Endodermal cell (in vitro differentiated cells): ENCODE measurements around the gene U2AF1L4. TPM values are rescaled to one million over a fixed set of nuclear protein-coding genes. Genes with fewer than 3 reads are reported as not detected.
A peak's percentile ranks its signal among the peaks of the same experiment; 100 is the strongest.

ENCODE experiments used
- DNase-seq: peaks from one replicate; pipeline ENCODE4 v3.0.0-alpha.2; 2017
- H3K27ac ChIP-seq: 2 replicates; pipeline ENCODE4 v1.5.1; 2013; ENCODE audit warnings: mild to moderate bottlenecking, low read depth, low read length, moderate library complexity
- H3K27me3 ChIP-seq: 2 replicates; pipeline ENCODE4 v1.6.1; 2013; ENCODE audit warnings: mild to moderate bottlenecking, low read length, moderate library complexity; ENCODE audit not compliant: insufficient read depth, control insufficient read depth, poor library complexity, severe bottlenecking
- H3K36me3 ChIP-seq: 2 replicates; pipeline ENCODE4 v1.7.0; 2013; ENCODE audit warnings: mild to moderate bottlenecking, low read length, moderate library complexity; ENCODE audit not compliant: control insufficient read depth, insufficient read depth
- H3K4me1 ChIP-seq: one replicate; pipeline ENCODE4 v1.7.0; 2013; ENCODE audit warnings: low read length; ENCODE audit not compliant: control insufficient read depth, insufficient read depth
- H3K4me3 ChIP-seq: 2 replicates; pipeline ENCODE4 v1.5.1; 2013; ENCODE audit warnings: mild to moderate bottlenecking, low read length, moderate library complexity
- H3K9ac ChIP-seq: 2 replicates; pipeline ENCODE4 v1.6.1; 2013; ENCODE audit warnings: mild to moderate bottlenecking, low read length, moderate library complexity; ENCODE audit not compliant: poor library complexity, severe bottlenecking; ENCODE audit errors: extremely low read depth
- H3K9me3 ChIP-seq: 2 replicates; pipeline ENCODE4 v1.6.1; 2013; ENCODE audit warnings: mild to moderate bottlenecking, low read length, moderate library complexity; ENCODE audit not compliant: control insufficient read depth
- H3K27ac Mint-ChIP-seq: 2 replicates; pipeline ENCODE4 v1.8.0; 2020; ENCODE audit warnings: mixed read lengths
- H3K27me3 Mint-ChIP-seq: 2 replicates; pipeline ENCODE4 v1.8.0; 2021; ENCODE audit warnings: mild to moderate bottlenecking, mixed read lengths; ENCODE audit not compliant: insufficient read depth
- H3K36me3 Mint-ChIP-seq: 2 replicates; pipeline ENCODE4 v1.8.0; 2020; ENCODE audit warnings: low read depth, mixed read lengths
- H3K4me1 Mint-ChIP-seq: 2 replicates; pipeline ENCODE4 v1.8.0; 2020; ENCODE audit warnings: mixed read lengths
- H3K4me3 Mint-ChIP-seq: 2 replicates; pipeline ENCODE4 v1.8.0; 2020; ENCODE audit warnings: mild to moderate bottlenecking, moderate library complexity, mixed read lengths
- H3K9me3 Mint-ChIP-seq: 2 replicates; pipeline ENCODE4 v1.8.0; 2020; ENCODE audit warnings: mild to moderate bottlenecking, mixed read lengths
- CTCF ChIP-seq: fragments of 200-600 bp; sonication (generic); conservative IDR thresholded peaks from 2 replicates; pipeline ENCODE4 v1.5.0; 2021; ENCODE audit warnings: antibody characterized with exemption, mild to moderate bottlenecking
- WGBS, 2 experiments: methylation state at CpG; one replicate each; pipeline versions ENCODE4 v1.1.5 to v1.1.7; 2013; ENCODE audit warnings: missing lambda C conversion rate in 2 of 2, mixed read lengths in 1 of 2; ENCODE audit not compliant: insufficient coverage in 1 of 2, insufficient read length in 1 of 2; 5-methylcytosine and 5-hydroxymethylcytosine counted together
- total RNA-seq, 2 donors: library from RNA; stranded (reverse); fragmentation: NEBNext Ultra II Directional in 1 of 2; extraction: Animal tissue kit (Norgen Biotek cat#: 25700) in 1 of 2; gene quantifications; 2 replicates in 1 of 2; 3 replicates in 1 of 2; pipeline ENCODE4 v1.2.1, GENCODE V29; 2021

Gene U2AF1L4
- total RNA-seq, 2 donors from 2014 or later: 17.3 to 23.2 TPM

GRCh38 chr19:35764432-35765315, 19.5 kb upstream of the U2AF1L4 start:
- no peak for DNase-seq
- WGBS, 2 experiments: 93% methylated on average over 9 to 17 of the region's 17 CpGs

GRCh38 chr19:35760711-35761349, 15.6 kb upstream of the U2AF1L4 start:
- Mint-ChIP-seq H3K27ac (no peak overlapping the region), H3K36me3 (peaks cover 29% of the 10 kb centered on the region), H3K27me3 (peaks cover 11% of the 10 kb centered on the region), H3K4me1 (peaks cover 5% of the 10 kb centered on the region), H3K9me3 (no peaks in the 10 kb centered on the region), H3K4me3 (no peak overlapping the region)
- H3K27ac ChIP-seq: no peak overlapping the region
- H3K9me3 ChIP-seq: no peaks in the 10 kb centered on the region
- peaks cover 27% of the 10 kb centered on the region for H3K36me3 ChIP-seq
- H3K4me3 ChIP-seq: no peak overlapping the region
- H3K4me1 ChIP-seq: no peaks in the 10 kb centered on the region
- no peaks in the 10 kb centered on the region for H3K27me3 ChIP-seq
- TF ChIP-seq CTCF: no peak
- H3K9ac ChIP-seq: no peak overlapping the region
- DNase-seq: no peak
- 95 to 98% methylated on average over 4 of the region's 4 CpGs for WGBS, 2 experiments

More at GRCh38 chr19:35764432-35765315, 19.5 kb upstream of the U2AF1L4 start:
- Histone ChIP-seq H3K9me3 (no peaks in the 10 kb centered on the region), H3K27ac (no peak overlapping the region), H3K4me1 (peaks cover 2% of the 10 kb centered on the region), H3K36me3 (peaks cover 38% of the 10 kb centered on the region), H3K4me3 (no peak overlapping the region), H3K27me3 (no peaks in the 10 kb centered on the region), H3K9ac (no peak overlapping the region)
- H3K4me3 Mint-ChIP-seq: no peak overlapping the region
- H3K27me3 Mint-ChIP-seq: no peaks in the 10 kb centered on the region
- no peak overlapping the region for H3K27ac Mint-ChIP-seq
- no peak for TF ChIP-seq CTCF
- peaks cover 3% of the 10 kb centered on the region for H3K4me1 Mint-ChIP-seq
- peaks cover 37% of the 10 kb centered on the region for H3K36me3 Mint-ChIP-seq
- H3K9me3 Mint-ChIP-seq: no peaks in the 10 kb centered on the region

- H3K4me1 Mint-ChIP-seq: peaks cover 8% of the 10 kb centered on the region
- no peak overlapping the region for H3K4me3 ChIP-seq
- no peak overlapping the region for H3K27ac Mint-ChIP-seq
- no peaks in the 10 kb centered on the region for H3K9me3 Mint-ChIP-seq
- no peak overlapping the region for H3K27ac ChIP-seq
- peaks cover 7% of the 10 kb centered on the region for H3K27me3 ChIP-seq
- DNase-seq: peak; percentile 37
- H3K4me1 ChIP-seq: no peaks in the 10 kb centered on the region
- H3K36me3 Mint-ChIP-seq: peaks cover 24% of the 10 kb centered on the region
- H3K27me3 Mint-ChIP-seq: peaks cover 19% of the 10 kb centered on the region
- TF ChIP-seq CTCF: no peak
- peaks cover 23% of the 10 kb centered on the region for H3K36me3 ChIP-seq
- peak overlapping the region; percentile 91 for H3K4me3 Mint-ChIP-seq
- no peaks in the 10 kb centered on the region for H3K9me3 ChIP-seq
- WGBS, 2 experiments: 100% methylated on average over 2 of the region's 2 CpGs; no CpG with 5 or more reads in 1 of the 2 experiments
- no peak overlapping the region for H3K9ac ChIP-seq
Observed at GRCh38 chr19:35759697-35760096, 14.5 kb upstream of the U2AF1L4 start.
